ENCODE data around the gene C18orf54.
"Not testable (repeated sequence)": the region's sequence is repeated elsewhere in the genome, so short reads cannot be mapped to it uniquely, and the experiment has no call there.

C18orf54 gene

GRCh38 chr18:54357660-54358494, at the start of gene C18orf54, which contains the start of gene STARD6:
Gene C18orf54 (plus strand): TSS chr18:54357906. CDS start chr18:54360573, 2,667 bp downstream.
Gene STARD6 (minus strand): TSS chr18:54357858. CDS start chr18:54354573, 3,285 bp downstream.
- no peak for FAIRE-seq

GRCh38 chr18:54309564-54309963, 48.1 kb upstream of the C18orf54 start:
- FAIRE-seq, result not testable (repeated sequence)

- FAIRE-seq, result no peak
These were observed 41.5 kb upstream of the C18orf54 start for GRCh38 chr18:54316071-54316820.

GRCh38 chr18:54323561-54323960, 34.1 kb upstream of the C18orf54 start:
- FAIRE-seq, result no peak

DNA sequence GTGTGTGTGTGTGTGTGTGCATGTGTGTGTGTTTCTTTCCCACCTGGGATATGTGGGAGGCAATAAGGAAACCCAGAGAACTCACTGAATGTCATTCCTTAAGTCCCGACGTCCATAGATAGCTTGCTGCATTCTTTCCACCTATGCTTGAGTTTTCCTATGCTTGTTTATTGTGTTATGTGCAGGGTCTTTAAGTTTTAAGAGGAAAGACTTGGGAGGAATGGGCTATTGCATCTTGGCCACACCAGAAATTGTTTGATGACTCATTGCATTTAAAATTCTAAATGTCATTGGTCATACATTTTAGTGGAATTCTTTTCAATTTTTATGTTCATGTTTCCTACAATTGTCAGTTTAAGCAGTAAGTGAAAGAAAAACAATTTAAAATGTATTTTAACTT, 33.7 kb upstream of the C18orf54 start:
- no peak for FAIRE-seq

DNA sequence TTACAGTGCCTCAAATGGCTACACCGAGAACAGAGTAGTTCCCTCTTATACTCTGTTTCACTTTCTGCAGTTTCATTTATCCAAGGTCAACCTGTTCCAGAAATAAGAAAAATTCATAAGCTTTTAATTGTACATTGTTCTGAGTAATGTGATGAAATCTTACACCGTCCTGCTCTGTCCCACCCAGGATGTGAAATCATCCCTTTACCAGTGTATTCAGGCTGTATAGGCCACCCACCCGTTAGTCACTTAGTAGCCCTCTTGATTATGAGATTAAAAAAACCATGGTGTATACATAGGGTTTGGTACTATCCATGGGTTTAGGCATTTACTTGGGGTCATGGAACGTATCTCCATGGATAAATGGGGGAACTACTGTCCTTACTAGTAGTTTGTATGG, 29.9 kb upstream of the C18orf54 start:
- no peak for FAIRE-seq

DNA sequence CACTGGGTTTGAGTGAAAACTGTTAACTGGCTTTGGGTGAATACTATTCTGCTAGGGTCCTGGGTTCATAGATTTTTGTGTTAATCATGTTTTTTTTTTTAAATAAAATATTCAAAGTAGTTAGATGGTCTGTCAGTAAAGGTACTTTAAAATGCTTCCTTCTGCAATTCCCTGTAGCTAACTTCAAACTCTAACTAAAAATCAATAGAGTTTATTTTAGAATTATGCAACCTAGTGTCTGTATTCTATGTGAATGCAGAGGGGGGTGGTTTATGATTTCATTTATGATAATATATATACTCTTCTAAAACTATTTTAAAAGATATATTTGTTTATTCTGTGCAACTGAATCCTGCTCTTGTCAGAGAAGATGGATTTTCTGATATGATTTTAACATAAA, 27.9 kb upstream of the C18orf54 start:
- FAIRE-seq, result no peak

DNA sequence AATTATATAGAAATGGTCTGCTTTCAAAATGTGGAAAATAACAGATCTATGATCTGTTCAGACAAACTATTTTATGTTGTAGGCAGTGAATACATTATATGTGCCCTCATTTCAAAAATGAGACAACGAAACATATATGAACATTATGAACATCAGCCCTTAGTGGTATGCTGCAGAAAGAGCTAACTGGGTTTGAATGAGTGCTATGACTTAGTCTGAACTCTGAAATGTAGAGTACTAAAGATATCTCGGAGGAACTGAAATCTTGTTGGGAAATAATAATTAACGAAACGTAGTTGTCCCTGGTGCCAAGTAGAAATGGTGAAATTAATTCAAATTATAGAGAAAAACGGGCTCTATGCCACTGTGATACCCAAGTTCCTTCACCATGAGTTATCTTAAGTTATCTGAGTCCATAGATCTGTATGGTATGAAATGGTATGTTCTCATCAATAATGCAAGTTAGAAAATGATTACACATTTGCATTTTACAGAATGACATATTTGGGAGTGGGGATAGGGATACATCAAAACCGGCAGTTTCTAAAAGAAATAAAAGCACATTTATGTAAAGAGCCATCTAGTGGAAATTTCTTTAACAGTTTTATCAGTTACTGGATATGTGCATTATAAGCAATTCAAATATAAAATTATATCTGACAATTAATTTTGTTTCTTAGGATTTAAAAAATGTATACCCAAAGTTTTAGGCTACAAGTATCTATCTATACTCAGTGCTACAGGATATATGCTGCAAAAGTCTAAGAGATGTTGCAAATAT, 26.7 kb upstream of the C18orf54 start:
- FAIRE-seq, result peak; percentile 96

DNA sequence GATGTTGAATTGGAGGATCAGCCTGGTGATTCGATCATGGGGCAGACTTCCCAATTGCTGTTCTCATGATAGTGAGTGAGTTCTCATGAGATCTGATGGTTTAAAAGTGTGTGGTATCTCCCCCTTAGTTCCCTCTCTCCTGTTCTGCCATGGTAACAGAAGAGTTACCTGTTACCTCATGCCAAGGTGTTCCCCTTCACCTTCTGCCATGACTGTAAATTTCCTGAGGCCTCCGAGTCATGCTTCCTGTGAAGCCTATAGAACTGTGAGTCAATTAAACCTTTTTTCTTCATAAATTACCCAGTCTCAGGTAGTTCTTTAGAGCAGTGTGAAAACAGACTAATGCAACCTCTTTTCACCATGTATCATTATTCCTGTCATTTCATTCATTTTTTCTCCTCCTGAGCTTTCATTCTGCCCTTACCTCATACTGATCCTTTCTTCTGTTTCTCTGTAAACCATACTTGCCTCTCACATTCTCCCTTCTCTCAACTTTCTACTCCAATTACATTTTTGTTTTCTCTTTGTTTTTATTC, 22.0 kb upstream of the C18orf54 start:
- no peak for FAIRE-seq

GRCh38 chr18:54338230-54338629, 19.5 kb upstream of the C18orf54 start:
- FAIRE-seq, result no peak

DNA sequence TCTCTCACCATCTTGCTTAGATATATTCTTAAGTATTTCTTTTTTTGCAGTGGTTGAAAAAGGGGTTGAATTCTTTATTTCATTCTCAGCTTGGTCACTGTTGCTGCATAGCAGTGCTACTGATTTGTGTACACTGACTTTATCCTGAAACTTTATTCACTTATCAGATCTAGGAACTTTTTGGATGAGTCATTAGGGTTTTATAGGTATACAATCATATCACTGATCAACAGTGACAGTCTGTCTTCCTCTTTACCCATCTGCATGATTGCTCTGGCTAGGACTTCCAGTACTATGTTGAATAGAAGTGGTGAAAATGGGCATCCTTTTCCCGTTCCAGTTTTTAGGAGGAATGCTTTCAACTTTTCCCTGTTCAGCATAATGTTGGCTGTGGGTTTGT, 6.5 kb upstream of the C18orf54 start:
- no peak for FAIRE-seq

GRCh38 chr18:54357082-54357659, 535 bp upstream of the C18orf54 start:
- FAIRE-seq, result no peak

DNA sequence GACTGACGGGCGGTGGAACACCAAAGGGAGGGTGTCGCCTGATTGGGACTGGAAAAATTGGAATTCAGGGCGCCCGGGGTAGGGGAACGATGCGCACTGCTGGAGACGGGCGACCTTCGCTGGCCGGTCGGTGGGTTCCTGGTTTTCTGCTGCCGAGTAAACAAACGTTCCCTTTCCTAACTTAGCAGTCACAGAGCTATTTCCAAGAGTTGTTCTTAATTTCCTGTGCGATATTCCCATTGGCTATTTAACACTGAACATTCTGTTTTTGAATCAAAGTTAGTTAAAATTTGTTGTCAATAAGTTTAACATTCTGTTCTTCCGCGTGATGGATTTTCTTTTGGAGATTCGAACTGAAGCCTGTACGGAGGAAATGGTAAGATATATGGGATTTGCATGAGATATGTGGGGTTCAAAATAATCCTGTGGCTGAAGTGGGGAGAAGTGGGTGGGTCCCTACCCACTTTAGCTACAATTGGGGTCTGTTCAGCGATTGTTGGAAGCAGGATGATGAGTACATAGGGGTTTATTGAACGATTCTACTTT, 862 bp downstream of the C18orf54 start:
- FAIRE-seq, result no peak

DNA sequence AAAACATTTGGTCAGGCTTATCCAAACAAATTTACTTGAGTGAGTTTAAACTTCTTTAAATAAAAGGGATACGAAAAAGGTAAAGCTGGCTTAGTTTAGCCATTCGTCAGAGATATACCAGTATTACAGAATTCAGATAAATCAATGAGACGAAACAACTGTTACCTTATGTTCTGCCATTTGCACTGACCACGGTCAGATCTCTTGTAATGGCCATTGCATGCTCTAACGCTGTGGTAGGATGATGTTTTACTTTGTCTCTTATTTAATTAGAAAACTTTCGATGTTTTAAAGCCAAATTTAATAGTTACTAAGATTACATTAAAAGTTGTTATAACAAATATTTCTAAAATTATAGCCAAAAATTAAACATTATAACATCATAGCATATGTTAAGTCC, 1.5 kb downstream of the C18orf54 start:
- FAIRE-seq, result no peak

- no peak for FAIRE-seq
These were observed 2.7 kb downstream of the C18orf54 start for GRCh38 chr18:54360406-54360805.

DNA sequence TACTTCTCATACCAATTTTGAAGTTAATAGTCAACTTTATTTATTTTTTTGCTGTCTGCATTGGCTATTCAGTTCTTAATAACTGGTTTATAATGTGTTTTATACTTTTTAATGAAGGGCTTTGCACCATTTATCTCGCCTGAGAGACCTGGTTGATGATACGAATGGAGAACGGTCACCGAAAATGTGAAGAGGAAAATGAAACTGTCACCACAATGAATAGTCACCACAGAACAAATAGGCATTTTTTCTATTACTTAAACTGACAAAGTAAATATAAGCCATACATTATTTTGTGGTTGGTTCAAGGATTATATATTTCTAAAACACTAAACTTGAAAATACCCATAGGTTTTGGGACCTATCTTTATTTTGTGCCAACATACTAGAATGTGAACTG, 20.4 kb downstream of the C18orf54 start:
- no peak for FAIRE-seq

DNA sequence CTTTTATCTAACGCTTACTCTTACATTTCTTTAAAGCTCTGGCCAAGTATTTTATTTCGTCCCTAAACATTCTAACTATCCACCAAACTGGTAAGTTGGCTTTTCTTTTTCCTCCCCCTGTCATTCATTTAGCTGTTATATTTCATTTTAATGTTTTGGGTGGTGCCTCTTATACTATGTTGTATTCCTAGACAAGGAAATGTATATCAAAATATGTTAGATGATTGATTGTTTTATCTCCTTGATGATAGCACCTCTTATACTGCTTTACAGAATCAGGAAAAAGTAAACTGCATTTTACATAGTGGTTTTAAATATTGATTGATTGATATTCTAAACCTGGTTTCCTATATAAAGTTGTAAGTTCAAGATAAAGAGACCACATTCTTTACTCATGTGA, 23.9 kb downstream of the C18orf54 start:
- FAIRE-seq, result no peak

DNA sequence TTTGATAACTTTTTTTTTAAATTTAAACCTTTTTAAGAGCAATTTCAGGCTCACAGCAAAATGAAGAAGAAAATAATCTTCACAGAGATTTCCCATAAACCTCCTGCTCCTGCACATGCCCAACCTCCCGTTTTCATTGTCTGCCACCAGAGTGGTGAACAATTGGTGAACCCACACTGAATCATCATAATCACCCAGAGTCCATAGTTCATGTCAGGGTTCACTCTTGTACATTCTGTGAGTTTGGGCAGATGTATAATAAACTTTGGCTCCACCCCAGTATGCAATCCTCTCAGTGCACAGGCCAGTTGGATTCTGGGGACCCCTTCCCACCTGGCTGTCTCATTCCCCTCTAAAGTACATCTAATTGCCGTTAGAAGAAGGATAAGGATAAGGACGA, 24.4 kb downstream of the C18orf54 start:
- FAIRE-seq, result no peak

- no peak for FAIRE-seq
These were observed 25.1 kb downstream of the C18orf54 start for GRCh38 chr18:54382733-54383252.

- no peak for FAIRE-seq
These were observed 28.3 kb downstream of the C18orf54 start for GRCh38 chr18:54386043-54386442.

DNA sequence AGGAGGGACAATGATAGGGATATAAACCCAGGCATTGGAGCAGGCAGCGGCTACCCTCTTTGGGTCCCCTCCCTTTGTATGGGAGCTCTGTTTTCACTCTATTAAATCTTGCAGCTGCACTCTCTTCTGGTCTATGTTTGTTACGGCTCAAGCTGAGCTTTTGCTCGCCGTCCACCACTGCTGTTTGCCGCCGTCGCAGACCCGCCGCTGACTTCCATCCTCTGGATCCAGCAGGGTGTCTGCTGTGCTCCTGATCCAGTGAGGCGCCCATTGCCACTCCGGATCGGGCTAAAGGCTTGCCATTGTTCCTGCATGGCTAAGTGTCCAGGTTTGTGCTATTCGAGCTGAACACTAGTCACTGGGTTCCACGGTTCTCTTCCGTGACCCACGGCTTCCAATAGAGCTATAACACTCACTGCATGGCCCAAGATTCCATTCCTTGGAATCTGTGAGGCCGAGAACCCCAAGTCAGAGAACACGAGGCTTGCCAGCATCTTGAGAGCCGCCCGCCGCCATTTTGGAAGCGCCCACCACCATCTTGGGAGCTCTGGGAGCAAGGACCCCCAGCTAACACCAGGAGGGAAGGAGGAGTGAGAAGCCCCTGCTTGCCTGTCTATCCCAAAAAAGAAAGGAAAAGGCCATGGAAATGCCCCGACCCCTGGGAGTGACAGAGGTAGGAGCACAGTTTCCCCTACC, 29.2 kb downstream of the C18orf54 start:
- FAIRE-seq, result not testable (repeated sequence)
